ENCODE results near the gene MORN2. TPM values are rescaled to one million over a fixed set of nuclear protein-coding genes. Genes with fewer than 3 reads are reported as not detected.

MORN2 gene
- total and polyA plus RNA-seq, 2 donors (not counting 3 experiments of a cell fraction or from before 2014, with no cell fraction given), result 11.6 to 15.0 TPM

- TF ChIP-seq POLR2AphosphoS5 (IDR thresholded peaks at IDR 0.05; ENCODE audit: insufficient read depth, low read depth, low read length) (no peak), JUN (IDR thresholded peaks at IDR 0.05; ENCODE audit: borderline replicate concordance, insufficient read depth, insufficient read length, low read depth) (no peak), FOS (IDR thresholded peaks at IDR 0.05; ENCODE audit: borderline replicate concordance, insufficient read depth, low read length) (no peak), EZH2 (IDR thresholded peaks at IDR 0.05; ENCODE audit: borderline replicate concordance, low read depth, low read length, severe bottlenecking) (no peak), CTCF (IDR thresholded peaks at IDR 0.05; ENCODE audit: extremely low read depth in 1 of 2, insufficient read depth in 1 of 2, low read depth in 1 of 2, low read length in 2 of 2) (no peak), POLR2A (IDR thresholded peaks at IDR 0.05; ENCODE audit: low read depth, low read length) (no peak)
- TF ChIP-seq, protein P1, sequence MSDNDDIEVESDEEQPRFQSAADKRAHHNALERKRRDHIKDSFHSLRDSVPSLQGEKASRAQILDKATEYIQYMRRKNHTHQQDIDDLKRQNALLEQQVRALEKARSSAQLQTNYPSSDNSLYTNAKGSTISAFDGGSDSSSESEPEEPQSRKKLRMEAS (IDR thresholded peaks at IDR 0.05; ENCODE audit: insufficient read depth, insufficient read length), result no peak
- H3K4me1 ChIP-seq (ENCODE audit: control insufficient read depth, extremely low read depth, insufficient read depth, low read length), result no peaks in the 10 kb centered on the region
- no peak overlapping the region for H2AFZ ChIP-seq (ENCODE audit: low read depth, low read length)
- H3K36me3 ChIP-seq (ENCODE audit: control insufficient read depth in 2 of 2, extremely low read depth in 1 of 2, insufficient read depth in 2 of 2, low read length in 2 of 2), result peaks cover 0 to 2% of the 10 kb centered on the region in 2 experiments
- no peaks in the 10 kb centered on the region for H3K27me3 ChIP-seq (ENCODE audit: control insufficient read depth in 2 of 2, insufficient read depth in 2 of 2, low read length in 2 of 2)
- H3K4me2 ChIP-seq (ENCODE audit: insufficient read depth, low read length), result no peak overlapping the region
- no peak overlapping the region for H3K27ac ChIP-seq (ENCODE audit: insufficient read depth, low read depth, low read length)
- no peak overlapping the region for H3K9ac ChIP-seq (replicated peaks; ENCODE audit: extremely low read depth, insufficient read depth, low read length)
- H3K9me1 ChIP-seq (replicated peaks; ENCODE audit: control insufficient read depth, extremely low read depth, insufficient read depth, low read length), result no peaks in the 10 kb centered on the region
- dilution Hi-C loops (cut with MboI; ENCODE audit: extremely low pct_ligation_motif_present, low sequenced_read_pairs), result no loop called here
- DNase-seq (ENCODE audit: low read depth, low spot score) (no peak), FAIRE-seq (no peak)
- intact Hi-C loops (cut with micrococcal nuclease), result no loop called here
- H3K4me3 ChIP-seq (replicated peaks in 1 of 3; ENCODE audit: insufficient read depth in 1 of 3, low read depth in 1 of 3, low read length in 3 of 3), result no peak overlapping the region
- H3K9me3 ChIP-seq (replicated peaks; ENCODE audit: control insufficient read depth, insufficient read depth, low read length), result no peaks in the 10 kb centered on the region
- no TSS peak for BruUV-seq (replicated peaks)
- no peaks in the 10 kb centered on the region for H3K79me2 ChIP-seq (ENCODE audit: control insufficient read depth, insufficient read depth, low read length)
- CTCF ChIA-PET, result no interaction called here
- POLR2A ChIA-PET, result no interaction called here
- H4K20me1 ChIP-seq (replicated peaks; ENCODE audit: control insufficient read depth, extremely low read depth, insufficient read depth, low read length), result no peaks in the 10 kb centered on the region
Measured at GRCh38 chr2:38886063-38886462, 10.3 kb downstream of the MORN2 start.

All from endothelial cell of umbilical vein (primary cell).